Astrocyte (in vitro differentiated cells and primary cell): ENCODE measurements around the gene HECW1.

ENCODE experiments used
- EZH2 ChIP-seq: IDR thresholded peaks from 2 replicates; pipeline ENCODE4 v1.6.1; 2012; ENCODE audit warnings: mild to moderate bottlenecking, low read length, inconsistent platforms; ENCODE audit not compliant: insufficient read depth
- TF ChIP-seq, protein P1 (sequence below): IDR thresholded peaks from 2 replicates; pipeline ENCODE4 v1.5.1; 2011; ENCODE audit warnings: low read depth, mild to moderate bottlenecking, inconsistent platforms, low read length, moderate library complexity; ENCODE audit not compliant: insufficient read depth

DNA sequence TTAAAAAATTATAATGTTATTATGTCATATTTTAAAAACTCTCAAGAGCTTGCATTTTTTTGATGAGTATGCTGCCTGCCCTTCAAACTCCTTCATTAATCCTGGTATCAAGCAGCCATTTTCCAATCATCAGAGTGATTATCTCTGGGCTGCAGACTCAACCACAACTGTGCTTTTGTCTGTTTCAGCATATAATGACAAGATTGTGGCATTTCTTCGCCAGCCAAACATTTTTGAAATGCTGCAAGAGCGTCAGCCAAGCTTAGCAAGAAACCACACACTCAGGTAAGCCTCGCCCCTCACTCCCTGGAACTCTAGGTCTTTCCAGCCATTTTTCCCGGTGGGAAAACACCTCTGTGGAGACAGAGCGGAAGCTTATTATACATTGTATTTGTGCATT is 380.4 kb downstream of the HECW1 start:
- TF ChIP-seq, protein P1, sequence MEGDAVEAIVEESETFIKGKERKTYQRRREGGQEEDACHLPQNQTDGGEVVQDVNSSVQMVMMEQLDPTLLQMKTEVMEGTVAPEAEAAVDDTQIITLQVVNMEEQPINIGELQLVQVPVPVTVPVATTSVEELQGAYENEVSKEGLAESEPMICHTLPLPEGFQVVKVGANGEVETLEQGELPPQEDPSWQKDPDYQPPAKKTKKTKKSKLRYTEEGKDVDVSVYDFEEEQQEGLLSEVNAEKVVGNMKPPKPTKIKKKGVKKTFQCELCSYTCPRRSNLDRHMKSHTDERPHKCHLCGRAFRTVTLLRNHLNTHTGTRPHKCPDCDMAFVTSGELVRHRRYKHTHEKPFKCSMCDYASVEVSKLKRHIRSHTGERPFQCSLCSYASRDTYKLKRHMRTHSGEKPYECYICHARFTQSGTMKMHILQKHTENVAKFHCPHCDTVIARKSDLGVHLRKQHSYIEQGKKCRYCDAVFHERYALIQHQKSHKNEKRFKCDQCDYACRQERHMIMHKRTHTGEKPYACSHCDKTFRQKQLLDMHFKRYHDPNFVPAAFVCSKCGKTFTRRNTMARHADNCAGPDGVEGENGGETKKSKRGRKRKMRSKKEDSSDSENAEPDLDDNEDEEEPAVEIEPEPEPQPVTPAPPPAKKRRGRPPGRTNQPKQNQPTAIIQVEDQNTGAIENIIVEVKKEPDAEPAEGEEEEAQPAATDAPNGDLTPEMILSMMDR = no peak
- TF ChIP-seq EZH2 = no peak
